HG02852 (cell line): ENCODE data around the gene CDK16.
"Not testable (repeated sequence)": the region's sequence is repeated elsewhere in the genome, so short reads cannot be mapped to it uniquely, and the experiment has no call there.

ENCODE experiments used
- ATAC-seq: cut with Tn5 transposase; IDR thresholded peaks from one replicate; pipeline ENCODE4 v1.9.1; 2021; ENCODE audit warnings: mild to moderate bottlenecking, moderate library complexity; ENCODE audit not compliant: unreplicated experiment

CDK16 gene

DNA sequence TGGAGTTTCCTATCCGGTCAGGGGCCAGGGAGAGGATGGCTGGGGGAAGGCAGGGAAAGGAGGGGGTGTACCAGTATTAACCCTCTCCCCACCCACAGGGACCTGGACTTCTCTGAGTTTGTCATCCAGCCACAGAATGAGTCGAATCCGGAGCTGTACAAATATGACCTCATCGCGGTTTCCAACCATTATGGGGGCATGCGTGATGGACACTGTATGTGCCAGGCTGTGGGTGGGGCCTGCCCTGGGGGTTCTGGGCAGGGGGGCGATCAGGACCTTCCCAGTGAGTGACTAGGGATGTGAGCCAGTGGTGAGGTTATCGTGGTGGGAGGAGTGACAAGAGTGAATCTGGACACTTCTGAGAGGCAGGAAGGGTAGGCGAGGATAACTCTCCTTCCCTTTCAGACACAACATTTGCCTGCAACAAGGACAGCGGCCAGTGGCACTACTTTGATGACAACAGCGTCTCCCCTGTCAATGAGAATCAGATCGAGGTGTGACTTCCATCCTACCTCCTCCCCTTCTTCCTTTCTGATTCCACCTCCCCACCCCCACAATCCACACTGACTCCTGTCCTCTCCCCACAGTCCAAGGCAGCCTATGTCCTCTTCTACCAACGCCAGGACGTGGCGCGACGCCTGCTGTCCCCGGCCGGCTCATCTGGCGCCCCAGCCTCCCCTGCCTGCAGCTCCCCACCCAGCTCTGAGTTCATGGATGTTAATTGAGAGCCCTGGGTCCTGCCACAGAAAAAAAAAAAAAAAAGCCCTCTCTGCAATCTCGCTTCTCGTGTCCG, 28.9 kb downstream of the CDK16 start:
- no peak for ATAC-seq

GRCh38 chrX:47247999-47248320, 29.5 kb downstream of the CDK16 start:
- no peak for ATAC-seq

DNA sequence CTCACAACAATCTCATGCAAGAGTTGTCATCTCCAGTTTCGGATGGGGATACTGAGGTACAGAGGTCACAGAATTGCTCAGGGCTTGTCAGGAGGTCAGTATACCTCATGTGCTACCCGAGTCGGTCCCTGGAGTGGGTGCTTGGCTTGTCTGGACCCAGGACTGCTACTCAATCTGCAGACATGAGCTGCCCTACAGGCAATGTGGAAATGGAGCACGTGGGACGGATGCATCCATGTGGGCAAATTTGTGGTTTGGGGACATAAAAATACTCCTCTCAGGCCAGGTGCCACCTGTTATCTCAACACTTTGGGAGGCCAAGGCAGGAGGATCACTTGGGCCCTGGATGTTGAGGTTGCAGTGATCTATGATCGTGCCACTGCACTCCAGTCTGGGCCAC, 30.1 kb downstream of the CDK16 start:
- ATAC-seq = no peak

- no peak for ATAC-seq
Observed at GRCh38 chrX:47250017-47250347, 31.5 kb downstream of the CDK16 start.

- not testable (repeated sequence) for ATAC-seq
Observed at GRCh38 chrX:47257620-47258019, 39.1 kb downstream of the CDK16 start.

- no peak for ATAC-seq
Observed at GRCh38 chrX:47264483-47265173, 46.1 kb downstream of the CDK16 start.

GRCh38 chrX:47266643-47267042, 48.2 kb downstream of the CDK16 start:
- no peak for ATAC-seq

DNA sequence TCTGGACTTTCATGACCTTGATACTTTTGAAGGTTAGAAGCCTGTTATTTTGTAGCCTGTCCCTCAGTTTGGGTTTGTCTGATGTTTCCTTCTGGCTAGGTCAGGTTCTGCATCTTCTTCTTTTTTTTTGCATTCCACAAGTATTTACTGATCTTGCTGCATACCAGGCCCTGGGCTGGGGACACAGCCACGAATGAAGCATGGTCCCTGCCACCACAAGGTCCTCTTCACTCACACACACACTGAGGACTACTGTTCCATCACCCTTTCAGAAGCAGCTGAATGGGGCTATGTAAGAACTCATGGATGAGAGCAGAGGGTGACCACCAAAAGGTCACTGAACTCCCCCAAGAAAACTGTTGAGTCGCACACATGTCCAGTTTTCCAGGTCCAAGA, 53.5 kb downstream of the CDK16 start:
- no peak for ATAC-seq

- ATAC-seq = no peak
Observed at GRCh38 chrX:47273011-47273730, 54.7 kb downstream of the CDK16 start.

GRCh38 chrX:47278691-47279090, 60.2 kb downstream of the CDK16 start:
- ATAC-seq = no peak
